HG02973 (cell line): ENCODE measurements around the gene GPR146.

Experiments
- ATAC-seq: cut with Tn5 transposase; IDR thresholded peaks from one replicate; pipeline ENCODE4 v1.9.1; 2021; ENCODE audit warnings: moderate library complexity; ENCODE audit not compliant: unreplicated experiment

Gene GPR146

DNA sequence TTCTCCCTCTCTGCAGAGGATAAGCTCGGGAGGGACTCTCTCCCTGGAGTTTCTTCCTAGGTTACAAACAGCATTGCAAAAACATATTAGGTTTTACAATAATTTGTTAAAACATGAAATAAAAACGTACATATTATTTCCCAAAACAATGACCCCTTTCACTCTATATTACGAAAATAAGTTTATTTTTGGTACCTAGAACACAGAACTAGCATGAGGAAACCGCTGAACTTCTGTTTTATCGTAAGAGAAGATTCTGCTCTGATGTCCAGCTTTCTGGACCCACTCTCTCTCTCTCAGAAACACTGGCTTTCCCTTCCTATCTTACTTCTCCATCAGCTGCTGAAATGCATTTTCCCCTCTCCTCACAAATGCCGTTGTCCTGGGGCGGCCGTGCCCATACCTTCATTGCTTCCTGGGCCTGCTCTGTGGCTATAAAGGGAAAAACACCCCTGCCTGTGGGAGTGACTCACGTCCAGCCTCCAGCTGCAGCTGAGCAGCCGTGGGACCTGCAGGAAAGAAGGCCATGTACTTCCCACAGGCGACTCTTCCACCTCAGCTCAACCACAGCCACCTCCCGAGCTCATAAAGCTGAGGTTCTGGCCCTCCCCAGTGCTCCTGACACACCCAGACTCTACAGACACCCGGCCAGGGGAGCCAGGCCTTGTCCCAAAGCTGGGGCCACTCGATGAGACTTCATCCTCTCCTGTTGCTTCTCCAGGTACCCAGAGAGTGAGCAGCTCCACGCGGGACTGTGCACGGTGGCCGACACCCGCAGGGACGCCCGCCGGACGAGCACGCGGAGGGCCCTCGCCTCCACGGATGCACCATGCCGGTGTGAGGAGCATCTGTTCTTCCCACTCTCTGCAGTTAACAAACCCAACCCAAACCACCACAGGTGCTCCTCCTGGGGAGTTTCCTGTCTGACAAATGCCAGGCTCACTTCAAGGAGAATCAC lies 46.6 kb downstream of the GPR146 start:
- ATAC-seq = no peak

DNA sequence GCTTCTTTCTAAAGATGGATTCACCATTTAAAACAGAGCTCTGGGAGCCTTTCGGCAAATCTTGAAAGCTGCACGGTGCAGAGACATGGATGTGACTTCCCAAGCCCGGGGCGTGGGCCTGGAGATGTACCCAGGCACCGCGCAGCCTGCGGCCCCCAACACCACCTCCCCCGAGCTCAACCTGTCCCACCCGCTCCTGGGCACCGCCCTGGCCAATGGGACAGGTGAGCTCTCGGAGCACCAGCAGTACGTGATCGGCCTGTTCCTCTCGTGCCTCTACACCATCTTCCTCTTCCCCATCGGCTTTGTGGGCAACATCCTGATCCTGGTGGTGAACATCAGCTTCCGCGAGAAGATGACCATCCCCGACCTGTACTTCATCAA lies 47.3 kb downstream of the GPR146 start:
- no peak for ATAC-seq

GRCh38 chr7:1092161-1092632 lies 47.9 kb downstream of the GPR146 start:
- ATAC-seq = no peak

DNA sequence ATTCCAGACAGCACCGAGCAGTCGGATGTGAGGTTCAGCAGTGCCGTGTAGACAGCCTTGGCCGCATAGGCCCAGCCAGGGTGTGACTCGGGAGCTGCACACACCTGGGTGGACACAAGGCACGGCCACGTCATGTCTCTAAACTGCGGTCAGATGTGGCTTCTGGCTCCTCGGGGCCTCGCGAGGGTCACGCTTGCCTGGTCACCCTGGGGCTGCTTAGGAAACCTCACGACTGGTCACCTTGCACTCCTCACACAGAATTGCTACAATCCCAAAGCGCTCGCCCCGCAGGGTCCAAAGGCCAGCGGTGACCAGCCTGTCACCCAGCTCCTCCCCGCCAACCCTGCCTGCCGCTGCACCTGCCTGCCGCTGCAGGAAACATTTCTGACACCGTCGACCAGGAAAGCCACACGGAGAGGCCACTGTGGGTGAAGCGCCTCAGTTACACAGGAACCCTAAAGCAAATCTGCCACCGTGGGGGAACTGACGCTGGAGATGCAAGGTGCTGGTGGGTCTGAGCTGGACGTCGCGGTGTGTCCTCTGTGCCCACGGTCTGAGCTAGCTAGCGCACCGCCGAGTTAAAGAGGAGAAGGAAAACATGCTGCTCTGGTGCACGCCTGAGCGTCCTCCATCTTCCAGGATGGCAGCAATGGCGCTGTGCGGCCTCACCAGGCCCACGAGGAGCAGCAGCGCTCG lies 48.6 kb downstream of the GPR146 start:
- ATAC-seq = no peak

DNA sequence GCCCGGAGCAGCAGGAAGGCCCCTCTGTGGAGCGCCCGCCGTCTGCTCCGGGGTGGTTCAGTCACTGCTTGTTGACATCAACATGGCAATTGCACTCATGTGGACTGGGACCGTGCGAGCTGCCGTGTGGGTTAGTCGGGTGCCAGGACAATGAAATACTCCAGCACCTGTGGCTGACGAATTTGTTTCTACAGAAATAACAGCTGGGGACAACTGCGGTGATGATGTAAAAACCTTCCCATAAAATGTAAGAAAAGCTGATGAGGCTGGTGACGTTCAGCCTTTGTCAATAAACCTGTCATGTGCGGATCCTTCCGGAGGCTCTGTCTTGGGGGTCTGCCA lies 49.1 kb downstream of the GPR146 start:
- no peak for ATAC-seq

GRCh38 chr7:1093916-1094508 lies 49.7 kb downstream of the GPR146 start:
- no peak for ATAC-seq

GRCh38 chr7:1094870-1095269 lies 50.5 kb downstream of the GPR146 start:
- ATAC-seq = no peak

GRCh38 chr7:1095621-1096155 lies 51.3 kb downstream of the GPR146 start:
- ATAC-seq = no peak

- no peak for ATAC-seq
Observed at GRCh38 chr7:1096156-1097119, 52.1 kb downstream of the GPR146 start.

- ATAC-seq = no peak
Observed at GRCh38 chr7:1097120-1097504, 52.8 kb downstream of the GPR146 start.

- no peak for ATAC-seq
Observed at GRCh38 chr7:1098243-1099153, 54.2 kb downstream of the GPR146 start.

GRCh38 chr7:1099154-1099542 lies 54.8 kb downstream of the GPR146 start:
- ATAC-seq = no peak

DNA sequence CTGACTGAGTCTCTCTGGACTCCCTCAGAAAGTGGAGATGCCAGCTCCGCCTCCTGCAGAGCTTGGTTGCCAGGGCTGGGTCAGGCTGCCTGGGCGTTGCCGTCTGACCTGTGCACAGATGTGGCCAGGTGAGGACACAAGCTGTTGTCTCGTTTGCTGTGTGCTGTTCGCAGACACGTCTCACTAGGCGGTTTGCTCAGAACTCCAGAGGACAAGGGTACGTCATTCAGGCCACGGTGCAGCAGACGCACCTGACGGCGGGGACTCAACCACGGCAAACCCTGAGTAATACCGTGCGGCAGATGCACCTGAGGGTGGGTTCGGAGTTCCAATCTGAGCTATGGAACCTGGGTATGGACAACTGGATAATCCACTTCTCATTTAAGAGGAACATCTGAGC lies 55.3 kb downstream of the GPR146 start:
- ATAC-seq = no peak

DNA sequence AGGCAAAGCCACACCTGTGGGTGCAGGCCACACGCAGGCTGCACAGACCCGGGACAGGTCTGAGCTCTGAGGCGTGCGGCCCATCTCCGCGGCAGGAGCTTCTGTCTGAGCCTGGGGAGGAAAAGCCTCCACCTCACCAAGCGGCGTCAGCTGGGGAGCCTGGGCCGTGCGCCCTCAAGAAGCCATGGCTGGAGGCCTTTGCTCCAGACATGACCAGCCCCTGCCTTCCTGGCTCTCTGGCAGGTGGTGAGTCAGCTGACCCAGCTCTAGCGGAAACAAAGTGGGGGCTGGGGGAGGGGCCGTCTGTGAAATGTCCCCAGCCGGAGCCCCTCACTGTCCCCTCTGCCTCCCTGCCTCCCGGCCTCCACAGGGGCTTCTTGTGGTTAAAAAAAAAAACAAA lies 56.0 kb downstream of the GPR146 start:
- no peak for ATAC-seq

DNA sequence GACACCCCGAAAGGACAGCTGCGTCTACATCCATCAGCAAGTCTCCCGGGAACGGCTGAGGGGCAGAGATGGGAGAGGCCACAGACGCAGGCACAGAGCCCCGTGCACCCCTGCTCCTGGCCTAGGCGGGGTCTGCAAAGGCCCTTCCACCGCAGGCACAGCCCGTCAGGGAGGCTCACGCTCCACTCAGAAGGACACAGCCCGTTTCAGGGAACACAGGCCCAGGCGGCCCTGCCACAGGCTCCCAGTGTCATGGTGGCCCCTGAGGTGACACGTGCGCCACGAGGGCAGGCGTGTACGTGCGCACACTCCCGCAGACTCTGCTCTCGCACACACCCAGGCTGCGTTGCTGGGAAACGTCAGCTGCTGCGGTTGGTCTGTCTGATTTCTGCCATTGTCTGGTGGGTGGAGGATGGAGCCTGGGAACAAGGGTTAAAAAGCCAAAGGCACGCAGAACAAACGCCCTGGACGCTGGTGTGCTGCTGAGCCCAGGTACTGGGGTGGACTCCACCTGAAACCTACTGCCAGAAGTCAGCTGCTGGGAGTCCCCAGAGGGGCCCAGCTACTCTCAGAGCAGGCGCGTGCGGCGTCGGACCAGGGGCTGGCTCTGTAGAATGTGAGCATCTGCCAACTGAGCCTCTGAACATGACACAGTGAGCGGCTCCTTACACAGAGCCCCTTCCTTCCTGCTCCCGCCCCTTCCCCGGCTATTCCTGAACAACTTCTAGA lies 56.7 kb downstream of the GPR146 start:
- ATAC-seq = no peak

DNA sequence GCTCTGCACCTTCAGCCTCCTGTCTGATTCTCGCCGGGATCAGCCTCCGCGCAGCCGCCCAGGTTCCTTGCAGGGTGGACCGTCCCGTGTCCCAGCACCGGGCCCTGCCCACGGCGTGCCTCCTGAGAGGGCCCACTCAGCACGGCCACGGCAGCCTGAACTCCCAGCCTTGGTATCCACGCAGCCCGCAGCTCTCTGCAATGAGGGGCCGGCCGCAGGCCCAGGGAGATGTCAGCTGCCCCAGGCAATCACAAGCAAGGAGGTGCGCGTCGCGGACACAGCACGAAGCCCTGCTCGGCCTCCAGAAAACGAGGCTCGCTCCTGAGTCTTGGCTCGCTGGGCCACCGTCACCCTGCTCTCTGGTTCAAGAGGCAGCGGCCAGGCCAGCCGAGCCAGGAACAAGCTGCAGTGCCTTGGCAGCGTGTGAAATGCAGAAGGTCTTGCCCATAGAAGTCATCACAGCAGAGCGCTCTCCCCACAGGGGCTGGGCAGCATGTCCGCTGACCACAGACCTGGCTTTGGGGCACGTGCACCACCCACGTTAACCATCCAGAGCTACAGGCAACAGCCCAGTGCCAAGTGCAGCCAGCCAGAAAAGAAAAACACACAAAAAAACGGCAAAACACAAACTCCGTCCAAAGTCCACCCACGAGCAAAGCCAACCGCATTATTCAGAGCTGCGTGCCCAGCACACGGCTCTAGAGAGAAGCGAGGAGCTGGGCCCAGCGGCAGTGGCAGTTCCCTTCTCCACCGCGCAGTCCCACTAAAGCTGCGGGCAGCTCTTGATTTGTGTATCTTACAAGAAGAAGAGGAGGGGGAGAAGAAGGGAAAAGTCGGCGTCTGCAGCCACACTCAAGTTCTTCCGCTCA lies 57.5 kb downstream of the GPR146 start:
- no peak for ATAC-seq

DNA sequence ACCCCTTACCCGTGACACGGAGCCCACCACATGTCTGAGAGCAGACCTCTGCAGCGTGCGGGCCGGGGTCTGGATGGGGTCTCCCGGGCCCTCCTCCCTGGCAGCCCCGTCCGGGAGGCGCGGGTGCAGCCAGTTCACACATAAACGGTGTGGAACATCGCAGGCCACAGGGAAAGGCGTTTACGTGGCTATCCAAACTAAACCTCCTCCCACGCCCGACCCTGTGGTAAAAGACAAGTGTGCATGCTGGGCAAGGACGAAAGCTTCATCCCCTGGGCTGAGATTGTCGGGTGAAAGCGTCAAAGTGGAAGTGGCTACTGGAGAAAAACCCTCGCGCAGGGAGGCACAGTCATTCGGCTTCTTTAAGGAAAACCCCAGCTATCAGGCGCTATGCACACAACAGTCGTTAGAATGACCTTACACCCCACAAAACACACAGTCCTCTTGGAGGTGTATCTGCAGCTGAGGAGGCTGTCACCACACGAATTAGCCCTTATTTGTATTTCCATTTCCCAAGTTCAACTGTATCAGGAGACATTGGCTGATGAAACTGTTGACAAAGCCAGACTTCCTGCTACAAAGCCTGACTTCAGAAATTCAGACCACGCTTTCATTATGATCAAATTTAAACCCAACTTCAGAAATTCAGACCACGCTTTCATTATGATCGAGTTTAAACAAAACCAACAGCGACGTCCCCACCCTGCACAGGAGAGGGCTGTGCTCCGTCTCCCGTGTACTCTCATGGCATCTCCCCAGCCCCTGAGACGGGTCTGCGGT lies 58.9 kb downstream of the GPR146 start:
- ATAC-seq = no peak
